Renal pelvis (tissue), 4 donors: Measurements from ENCODE around the gene PMEL. TPM values are rescaled to one million over a fixed set of nuclear protein-coding genes. Genes with fewer than 3 reads are reported as not detected.
"Not testable (repeated sequence)": the region's sequence is repeated elsewhere in the genome, so short reads cannot be mapped to it uniquely, and the experiment has no call there.

Experiments
- DNase-seq: peaks from one replicate; pipeline ENCODE4 v3.0.0-alpha.2; 2013
- polyA plus RNA-seq, 3 donors: library from polyadenylated mRNA; unstranded; fragments of 120-200 nt; gene quantifications; one replicate each; pipeline ENCODE4 v1.2.1, GENCODE V29; 2013; ENCODE audit not compliant: insufficient read length in 3 of 3

Gene PMEL
- polyA plus RNA-seq, 3 donors = 3.3 to 5.2 (median 3.6) TPM

GRCh38 chr12:55985341-55985740 lies 19.5 kb upstream of the PMEL start:
- DNase-seq = no peak

- no peak for DNase-seq
These were observed 19.0 kb upstream of the PMEL start for GRCh38 chr12:55984861-55985260.

GRCh38 chr12:55983232-55983842 lies 17.5 kb upstream of the PMEL start:
- DNase-seq = no peak

- DNase-seq = peak; percentile 61
These were observed 16.6 kb upstream of the PMEL start for GRCh38 chr12:55982319-55982936.

- DNase-seq = not testable (repeated sequence)
These were observed 16.0 kb upstream of the PMEL start for GRCh38 chr12:55981882-55982281.

- no peak for DNase-seq
These were observed 13.2 kb upstream of the PMEL start for GRCh38 chr12:55979069-55979468.

- no peak for DNase-seq
These were observed 12.6 kb upstream of the PMEL start for GRCh38 chr12:55978393-55978792.

GRCh38 chr12:55974308-55974730 lies 8.5 kb upstream of the PMEL start:
- peak; percentile 64 for DNase-seq

- DNase-seq = peak; percentile 100
These were observed 7.9 kb upstream of the PMEL start, which contains the start of gene RAB5B for GRCh38 chr12:55973599-55974307. Gene RAB5B (plus strand): TSS chr12:55974078. CDS start chr12:55986961, 12,883 bp downstream.

- DNase-seq = no peak
These were observed 7.2 kb upstream of the PMEL start for GRCh38 chr12:55972911-55973598.

- no peak for DNase-seq
These were observed 6.6 kb upstream of the PMEL start for GRCh38 chr12:55972456-55972855.

- no peak for DNase-seq
These were observed 6.2 kb upstream of the PMEL start for GRCh38 chr12:55972042-55972441.

- DNase-seq = no peak
These were observed 4.9 kb upstream of the PMEL start for GRCh38 chr12:55970775-55971174.

GRCh38 chr12:55969356-55969755 lies 3.5 kb upstream of the PMEL start:
- no peak for DNase-seq

- peak; percentile 90 for DNase-seq
These were observed 803 bp upstream of the PMEL start, which contains the start of gene CDK2 for GRCh38 chr12:55966408-55967281. Gene CDK2 (plus strand): TSS chr12:55966830. CDS start chr12:55967009, 179 bp downstream.

GRCh38 chr12:55965240-55965639 lies 602 bp downstream of the PMEL start:
- DNase-seq = no peak

- no peak for DNase-seq
These were observed 2.1 kb downstream of the PMEL start for GRCh38 chr12:55963760-55964159.

GRCh38 chr12:55957106-55957859 lies 8.6 kb downstream of the PMEL start:
- DNase-seq = no peak

- DNase-seq = no peak
These were observed 9.9 kb downstream of the PMEL start for GRCh38 chr12:55955800-55956508.

- no peak for DNase-seq
These were observed 10.5 kb downstream of the PMEL start for GRCh38 chr12:55955344-55955743.
